ENCODE data around the gene SOX5. TPM values are rescaled to one million over a fixed set of nuclear protein-coding genes. Genes with fewer than 3 reads are reported as not detected.
"Not testable (repeated sequence)": the region's sequence is repeated elsewhere in the genome, so short reads cannot be mapped to it uniquely, and the experiment has no call there.

SOX5 gene
- polyA plus RNA-seq, 12 donors, result 1.7 to 5.9 (median 2.5) TPM; not detected in 1

DNA sequence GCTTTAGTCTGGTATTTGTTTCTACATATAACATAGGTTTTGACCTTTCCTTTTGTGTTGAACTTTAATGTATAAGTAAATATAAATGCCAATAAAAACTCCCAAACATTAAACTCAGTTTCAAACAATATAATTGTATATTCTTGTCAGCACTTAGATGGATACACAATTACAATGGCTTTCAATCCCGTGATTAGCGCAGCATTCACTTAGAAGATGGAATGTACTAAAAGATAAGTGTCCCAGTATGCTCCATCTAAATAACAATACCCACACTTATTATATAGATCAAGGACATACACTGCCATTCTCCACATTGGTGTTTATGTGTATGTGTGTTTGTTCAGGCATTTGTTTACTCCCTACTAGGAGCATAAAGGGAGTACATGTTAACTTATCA, 193.1 kb downstream of the SOX5 start:
- no peak for DNase-seq

DNA sequence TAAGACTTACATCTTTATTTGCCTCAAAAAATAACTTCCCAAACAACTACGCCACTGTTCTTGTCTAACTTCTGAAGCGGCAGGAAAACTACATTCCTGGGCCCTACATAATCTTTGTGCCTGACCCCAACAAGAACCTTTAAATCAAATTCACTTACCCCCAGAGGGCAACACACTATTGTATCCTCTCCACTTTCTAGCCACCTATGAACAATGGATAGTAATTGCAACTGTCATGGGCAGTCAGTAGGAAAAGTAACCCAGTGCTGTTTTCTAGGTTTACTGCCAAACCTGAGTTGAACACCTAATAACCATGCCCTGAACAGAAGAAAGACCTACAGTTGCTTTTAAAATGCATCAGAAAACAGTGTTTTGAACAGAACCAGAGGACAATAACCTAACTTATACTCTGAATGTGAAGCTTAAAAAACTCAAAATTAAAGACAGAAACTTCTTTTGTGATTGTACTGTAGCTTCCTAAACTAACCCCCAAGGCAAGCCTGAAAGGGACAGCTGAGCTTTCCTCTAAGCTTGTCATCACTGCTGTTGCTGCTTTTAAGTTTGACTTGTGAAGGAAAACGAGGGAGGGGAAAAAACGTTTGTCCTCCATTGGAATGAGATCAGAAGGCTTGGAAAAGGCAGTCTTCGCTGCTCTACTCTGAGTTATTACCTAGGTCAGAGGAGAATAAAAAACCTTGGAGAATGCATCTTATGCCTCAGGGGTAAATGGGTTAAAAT, 195.7 kb downstream of the SOX5 start:
- no peak for DNase-seq

DNA sequence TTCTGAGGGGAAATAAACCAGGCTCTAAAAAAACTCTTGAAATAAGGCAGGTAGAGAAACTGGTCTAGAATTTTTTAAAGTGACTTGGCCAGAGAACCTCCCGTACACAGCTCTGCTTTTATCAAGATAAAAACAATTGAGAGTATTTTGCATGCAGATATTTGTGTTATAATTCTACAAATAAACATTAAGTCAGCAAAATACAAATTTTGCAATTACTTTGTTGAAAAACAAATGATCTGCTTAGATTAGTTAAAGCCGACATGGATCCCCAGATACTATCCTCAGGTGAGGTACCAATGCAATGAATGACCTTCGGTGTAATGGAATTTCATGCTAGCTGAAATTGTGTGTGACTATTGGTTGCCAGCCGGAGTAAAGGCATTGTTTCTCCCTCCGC, 197.2 kb downstream of the SOX5 start:
- DNase-seq, result no peak

DNA sequence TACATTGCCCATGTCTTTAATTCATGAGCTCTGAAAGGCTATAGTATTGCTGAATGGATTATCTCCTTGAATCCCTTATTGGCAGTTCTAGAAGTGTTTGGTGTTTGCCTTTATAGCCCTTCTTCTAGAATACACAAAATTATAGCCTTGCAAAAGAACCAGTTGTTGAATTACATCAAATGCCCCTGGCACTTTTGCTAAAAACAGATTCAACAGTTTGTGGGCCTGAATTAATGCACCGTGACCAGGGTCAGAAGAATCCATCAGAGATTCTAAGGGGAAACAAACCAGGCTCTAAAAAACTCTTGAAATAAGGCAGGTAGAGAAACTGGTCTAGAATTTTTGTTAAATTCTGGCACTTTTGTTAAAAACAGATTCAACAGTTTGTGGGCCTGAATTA, 197.8 kb downstream of the SOX5 start:
- DNase-seq, result no peak

DNA sequence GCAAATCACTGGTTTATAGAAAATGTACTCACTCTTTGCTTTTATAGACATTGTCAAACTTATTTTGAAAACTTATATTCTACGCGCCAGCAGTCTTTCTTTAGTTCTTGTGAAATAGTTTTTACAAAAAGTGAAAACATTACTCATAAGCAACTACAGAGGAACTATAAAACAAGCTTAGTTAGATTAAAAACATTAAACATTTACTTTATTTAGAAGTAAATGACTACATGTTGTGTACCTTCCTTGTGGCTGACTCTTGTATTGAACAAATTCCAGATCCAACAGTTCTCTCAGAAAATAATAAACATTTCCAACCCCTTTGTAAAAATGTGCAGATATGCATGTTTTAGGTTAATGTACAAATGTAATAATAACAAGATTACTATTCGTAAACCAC, 198.5 kb downstream of the SOX5 start:
- no peak for DNase-seq

DNA sequence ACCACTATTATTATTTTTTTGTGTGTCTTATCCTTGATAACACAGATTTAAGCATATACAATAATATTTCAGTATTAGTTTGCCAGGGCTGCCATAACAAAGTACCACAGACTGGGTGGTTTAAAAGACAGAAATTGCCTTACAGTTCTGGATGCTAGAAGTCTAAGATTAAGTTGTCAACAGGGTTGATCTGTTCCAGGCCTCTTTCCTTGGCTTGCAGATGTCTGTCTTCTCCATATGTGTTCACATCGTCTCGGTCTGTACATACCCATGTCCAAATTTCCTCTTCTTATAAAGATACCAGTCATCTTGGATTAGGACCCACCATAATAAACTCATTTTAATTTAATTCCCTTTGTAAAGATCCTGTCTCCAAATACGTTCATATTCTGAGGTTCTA, 204.8 kb downstream of the SOX5 start:
- DNase-seq, result no peak

DNA sequence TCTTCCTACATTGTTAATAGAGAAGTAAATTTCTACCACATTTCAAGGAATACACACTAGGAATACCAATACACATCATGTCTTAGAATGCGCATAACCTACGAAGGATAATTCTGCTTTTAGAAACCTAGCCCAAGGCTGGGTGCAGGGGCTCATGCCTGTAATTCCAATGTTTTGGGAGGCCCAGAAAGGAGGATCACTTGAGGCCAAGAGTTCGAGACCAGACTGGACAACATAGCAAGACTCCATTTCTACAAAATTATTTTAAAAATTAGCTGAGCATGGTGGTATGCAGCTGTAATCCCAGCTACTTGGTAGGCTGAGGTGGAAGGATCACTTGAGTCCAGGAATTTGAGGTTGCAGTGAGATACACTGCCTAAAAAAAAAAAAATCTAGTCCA, 206.9 kb downstream of the SOX5 start:
- DNase-seq, result no peak

DNA sequence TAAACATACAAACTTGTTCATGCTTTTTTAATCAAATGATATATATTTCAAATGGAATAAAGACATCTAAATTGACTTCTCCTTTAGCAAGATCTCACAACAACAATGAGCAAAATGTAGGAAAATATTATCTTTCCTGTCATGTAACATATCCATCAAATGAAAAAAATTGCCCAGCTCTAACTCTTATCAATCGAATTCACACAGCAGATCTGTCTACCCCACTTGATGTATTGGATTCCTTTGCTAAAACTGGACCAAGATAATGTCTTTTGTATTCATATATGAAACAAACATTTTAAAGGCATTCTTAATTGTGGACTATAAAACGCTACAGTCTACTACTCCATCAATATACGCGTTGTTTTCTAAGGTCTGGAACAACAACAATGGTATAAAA, 218.0 kb downstream of the SOX5 start:
- DNase-seq, result no peak

DNA sequence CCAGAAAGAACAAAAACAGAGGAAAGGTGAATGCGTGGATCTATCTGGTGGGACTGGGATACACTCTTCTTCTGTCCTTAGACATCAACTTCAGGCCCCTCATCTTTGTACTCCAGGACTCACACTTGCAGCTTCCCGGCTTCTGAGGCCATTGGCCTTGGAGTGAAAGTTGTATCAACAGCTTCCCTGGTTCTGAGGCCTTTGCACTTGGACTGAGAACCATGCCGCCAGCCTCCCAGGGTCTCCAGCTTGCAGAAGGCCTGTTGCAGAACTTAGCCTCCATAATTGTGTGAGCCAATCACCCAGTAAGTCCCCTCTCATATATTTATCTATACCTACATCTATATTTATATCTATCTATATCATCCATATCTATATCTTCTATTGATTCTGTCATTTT, 218.4 kb downstream of the SOX5 start:
- no peak for DNase-seq

DNA sequence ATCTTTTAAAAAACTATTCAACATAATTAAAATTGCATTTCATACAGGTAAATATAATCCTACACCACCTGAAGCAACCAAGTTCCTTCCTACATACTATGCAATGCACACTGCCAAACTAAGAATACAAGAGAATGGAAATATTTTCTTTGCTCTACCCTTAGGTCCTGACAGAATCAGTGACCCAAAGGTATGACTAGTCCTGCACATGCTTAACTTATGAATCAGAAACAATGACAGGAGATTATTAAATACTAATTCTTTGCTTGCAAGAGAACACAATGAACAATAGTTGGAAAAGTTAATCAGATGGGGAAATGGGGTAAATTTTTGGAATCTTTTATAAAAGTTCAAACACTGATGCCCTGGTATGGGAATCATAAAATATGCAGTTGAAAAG, 220.1 kb downstream of the SOX5 start:
- DNase-seq, result no peak

DNA sequence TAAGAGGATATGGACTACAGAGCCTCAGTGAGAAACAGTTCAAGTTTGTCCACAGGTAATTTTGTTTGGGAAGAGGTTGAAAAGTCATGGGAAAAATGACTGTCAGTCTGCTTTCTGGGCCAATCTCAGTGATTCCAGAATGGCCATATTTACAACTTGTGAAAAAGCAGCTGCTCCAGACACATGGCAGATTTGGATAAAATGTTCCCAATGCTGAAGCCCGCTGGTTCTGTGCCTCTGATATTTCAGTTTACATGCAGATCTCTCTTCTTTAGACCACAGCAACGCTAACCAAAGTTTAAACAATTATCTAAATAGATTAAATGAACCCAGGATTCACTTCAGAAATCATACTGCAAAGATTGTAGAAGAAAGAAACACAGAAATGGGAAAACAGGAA, 222.8 kb downstream of the SOX5 start:
- DNase-seq, result no peak

DNA sequence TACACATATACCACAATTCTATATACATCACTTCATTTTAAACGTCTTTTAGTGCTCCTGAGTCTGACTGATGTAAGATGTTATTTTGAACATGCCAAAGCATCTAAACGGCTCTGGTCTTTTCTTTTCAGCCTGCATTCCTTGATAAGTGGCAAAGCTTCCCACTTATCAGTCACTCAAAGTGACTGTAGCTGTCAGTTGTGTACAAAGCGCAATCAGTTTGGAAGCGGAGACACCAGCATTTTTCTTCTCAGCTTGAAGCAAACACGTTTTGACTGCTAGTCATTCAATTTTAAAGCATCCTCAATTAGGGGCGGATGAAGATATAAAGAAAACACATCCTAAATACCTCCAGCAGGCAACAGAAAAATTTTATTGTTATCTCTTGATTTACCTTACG, 226.8 kb downstream of the SOX5 start:
- no peak for DNase-seq

DNA sequence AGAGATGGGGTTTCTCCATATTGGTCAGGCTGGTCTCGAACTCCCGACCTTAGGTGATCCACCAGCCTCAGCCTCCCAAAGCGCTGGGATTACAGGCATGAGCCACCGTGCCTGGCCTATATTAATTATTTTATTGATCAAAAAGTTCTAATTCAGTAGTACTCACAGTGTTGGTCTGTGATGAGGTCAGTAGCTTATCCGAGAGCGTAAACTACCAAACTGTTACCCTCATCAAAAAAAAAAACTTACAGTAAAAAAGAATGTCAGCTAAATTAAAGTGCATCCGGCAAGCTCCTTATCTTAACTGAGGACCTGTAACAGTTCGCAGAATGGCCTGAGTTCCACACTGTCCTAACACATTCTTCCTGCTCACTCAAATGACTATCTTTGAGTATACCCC, 228.2 kb downstream of the SOX5 start:
- DNase-seq, result no peak

DNA sequence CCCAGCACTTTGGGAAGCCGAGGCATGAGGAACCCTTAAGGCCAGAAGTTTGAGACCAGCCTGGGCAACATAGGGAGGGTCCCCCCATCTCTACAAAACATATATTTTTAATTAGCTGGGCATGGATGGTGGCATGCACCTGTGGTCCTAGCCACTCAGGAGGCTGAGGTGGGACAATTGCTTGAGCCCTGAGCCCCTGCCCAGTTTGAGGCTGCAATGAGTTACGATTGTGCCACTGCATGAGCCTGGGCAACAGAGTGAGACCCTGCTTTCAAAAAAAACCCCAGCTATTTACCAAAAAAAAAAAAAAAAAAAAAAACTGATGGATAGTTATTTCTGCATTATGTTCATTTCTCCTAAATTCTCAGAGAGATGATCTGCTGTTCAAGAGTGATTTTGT, 230.0 kb downstream of the SOX5 start:
- DNase-seq, result no peak

DNA sequence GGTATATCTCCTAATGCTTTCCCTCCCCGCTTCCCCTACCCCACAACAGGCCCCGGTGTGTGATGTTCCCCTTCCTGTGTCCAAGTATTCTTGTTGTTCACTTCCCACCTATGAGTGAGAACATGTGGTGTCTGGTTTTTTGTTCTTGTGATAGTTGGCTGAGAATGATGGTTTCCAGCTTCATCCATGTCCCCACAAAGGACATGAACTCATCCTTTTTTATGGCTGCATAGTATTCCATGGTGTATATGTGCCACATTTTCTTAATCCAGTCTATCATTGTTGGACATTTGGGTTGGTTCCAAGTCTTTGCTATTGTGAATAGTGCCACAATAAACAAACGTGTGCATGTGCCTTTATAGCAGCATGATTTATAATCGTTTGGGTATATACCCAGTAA, 239.1 kb downstream of the SOX5 start:
- DNase-seq, result not testable (repeated sequence)

DNA sequence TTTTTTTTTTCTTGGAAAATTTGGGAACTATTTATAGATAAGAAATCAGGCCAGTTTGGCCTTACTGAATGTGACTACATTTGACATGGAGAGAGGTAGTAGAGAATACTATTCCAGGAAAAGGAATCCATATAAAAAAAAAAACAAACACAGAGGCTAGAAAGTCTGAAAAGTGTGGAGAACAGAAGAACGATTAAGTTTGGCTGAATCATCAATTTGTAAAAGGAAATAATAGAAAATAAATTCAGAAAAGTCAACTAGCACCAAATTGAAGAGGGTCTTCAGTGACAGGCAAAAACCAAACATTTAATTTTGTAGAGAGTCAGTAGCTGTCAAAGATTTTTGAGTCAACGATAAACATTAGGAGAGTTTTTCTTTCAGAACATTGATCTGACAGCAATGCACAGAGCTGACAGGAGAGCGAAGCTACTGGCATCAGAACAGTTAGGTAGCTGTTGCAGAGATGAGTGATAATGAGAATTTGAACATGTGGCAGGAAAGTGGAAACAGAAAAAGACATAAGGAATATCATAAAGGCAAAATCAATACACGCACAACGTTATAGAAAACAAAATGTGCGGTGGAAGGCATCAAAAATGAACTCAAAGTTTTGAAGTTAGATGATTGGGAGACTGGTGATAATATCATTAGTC, 241.2 kb downstream of the SOX5 start:
- DNase-seq, result no peak

DNA sequence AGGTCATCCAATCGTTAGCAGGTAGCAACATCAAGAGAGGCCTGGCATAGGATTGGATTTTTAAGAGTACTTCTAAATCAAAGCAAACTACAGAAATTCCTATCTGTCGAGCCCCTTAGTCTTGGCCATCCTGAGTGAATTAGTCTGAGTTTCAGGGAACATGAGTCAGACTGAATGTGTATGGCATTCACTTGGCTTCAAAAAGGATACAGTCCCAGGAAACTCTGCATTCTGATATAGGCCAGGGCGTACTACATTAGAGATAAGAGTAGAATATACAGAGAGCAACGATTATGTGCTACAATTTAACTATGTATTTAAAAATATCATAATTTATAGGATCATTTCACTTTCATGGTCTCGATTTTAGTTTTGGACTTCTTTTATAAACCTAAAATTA, 242.2 kb downstream of the SOX5 start:
- DNase-seq, result no peak

DNA sequence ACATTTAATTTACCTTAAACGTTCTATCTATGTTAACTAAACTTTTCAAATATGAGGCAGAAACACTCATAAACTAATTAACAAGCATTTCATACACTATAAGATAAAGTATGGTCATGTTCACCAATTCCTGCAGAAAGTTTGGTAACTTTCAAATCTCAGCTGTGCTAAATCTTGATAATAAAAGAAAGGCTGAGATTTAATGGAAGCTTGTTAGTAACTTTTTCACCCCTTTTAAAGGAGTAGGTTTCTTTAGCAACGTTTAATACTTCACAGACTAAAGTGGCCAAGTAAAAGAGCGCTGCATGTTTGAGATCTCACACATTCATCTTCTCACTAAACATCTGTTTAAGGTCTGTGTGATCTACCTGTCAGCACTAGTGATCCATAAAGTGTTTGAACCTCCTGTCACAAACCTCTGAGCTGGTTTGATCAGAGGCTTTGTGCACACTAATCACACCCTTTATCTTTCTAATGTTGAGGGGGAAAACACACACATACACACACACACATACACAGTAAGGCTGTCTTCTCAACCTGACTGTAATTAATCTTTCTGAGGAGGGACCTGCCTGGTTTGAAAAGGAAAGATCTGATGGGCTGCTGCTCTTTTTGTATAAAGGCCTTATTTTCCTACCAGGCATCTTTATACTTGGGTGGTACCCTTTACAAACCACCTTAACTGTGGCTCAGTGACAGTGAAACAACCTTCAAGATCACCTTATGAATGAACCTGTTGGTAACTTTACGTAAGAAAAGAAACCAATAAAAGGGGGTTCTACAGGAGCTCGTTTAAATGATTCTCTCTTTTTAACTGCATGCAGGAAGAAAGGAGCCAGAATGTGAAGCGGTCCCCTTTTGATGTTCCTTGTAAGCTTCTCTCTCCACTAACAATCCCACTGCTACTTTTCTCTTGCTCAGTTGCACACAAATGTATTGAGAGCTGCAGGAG, 244.2 kb downstream of the SOX5 start:
- no peak for DNase-seq

DNA sequence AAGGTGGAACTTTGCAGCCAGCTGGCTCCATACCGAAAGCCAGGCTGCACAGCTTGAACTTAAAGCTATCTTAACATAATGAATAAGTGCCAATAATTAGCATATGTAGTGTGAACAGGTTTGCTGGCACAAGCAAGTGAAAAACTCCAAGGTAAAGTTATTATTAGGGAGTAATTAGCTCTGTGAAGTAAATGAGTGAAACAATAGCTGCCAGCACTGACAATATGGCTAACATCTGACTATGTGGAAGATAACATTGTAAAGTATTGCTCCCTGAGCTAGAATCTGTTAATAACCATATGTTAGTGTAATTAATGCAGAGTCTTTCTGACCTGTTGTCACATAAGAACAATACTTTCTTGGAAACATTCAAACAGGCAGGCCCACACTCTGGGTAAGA, 246.4 kb downstream of the SOX5 start:
- DNase-seq, result no peak

DNA sequence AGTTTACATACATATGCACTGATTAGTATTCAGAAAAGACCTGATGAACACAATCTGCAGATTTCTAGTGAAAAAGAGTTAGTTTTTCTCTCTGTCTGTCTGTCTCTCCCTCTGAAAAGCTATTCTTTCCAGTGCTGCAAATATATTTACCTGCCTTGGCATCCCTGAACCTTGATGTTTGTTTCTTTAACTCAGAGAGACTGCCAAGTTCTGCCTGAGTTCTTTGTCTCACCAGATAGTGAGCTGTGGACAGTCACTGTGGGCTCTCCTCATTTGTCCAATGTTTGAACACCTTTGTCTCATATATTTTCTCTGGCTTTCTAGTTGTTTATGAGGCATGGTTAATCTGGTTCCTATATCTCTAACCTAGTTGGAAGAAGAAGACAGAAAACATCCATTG, 250.4 kb downstream of the SOX5 start:
- DNase-seq, result no peak

DNA sequence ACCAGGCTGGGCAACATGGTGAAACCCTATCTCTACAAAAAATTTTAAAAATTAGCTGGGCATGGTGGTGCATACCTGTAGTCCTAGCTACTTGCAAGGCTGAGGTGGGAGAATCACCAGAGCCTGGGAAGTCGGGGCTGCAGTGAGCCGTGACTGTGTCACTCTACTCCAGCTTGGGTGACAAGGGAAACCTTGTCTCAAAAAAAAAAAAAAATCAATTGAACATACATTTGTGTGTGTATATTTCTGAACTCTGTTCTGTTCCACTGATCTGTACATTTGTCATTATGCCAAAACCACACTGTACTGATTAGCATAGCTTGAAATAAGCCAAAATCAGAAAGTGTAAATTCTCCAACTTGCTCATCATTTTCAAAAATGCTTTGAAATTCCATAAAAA, 254.6 kb downstream of the SOX5 start:
- no peak for DNase-seq

DNA sequence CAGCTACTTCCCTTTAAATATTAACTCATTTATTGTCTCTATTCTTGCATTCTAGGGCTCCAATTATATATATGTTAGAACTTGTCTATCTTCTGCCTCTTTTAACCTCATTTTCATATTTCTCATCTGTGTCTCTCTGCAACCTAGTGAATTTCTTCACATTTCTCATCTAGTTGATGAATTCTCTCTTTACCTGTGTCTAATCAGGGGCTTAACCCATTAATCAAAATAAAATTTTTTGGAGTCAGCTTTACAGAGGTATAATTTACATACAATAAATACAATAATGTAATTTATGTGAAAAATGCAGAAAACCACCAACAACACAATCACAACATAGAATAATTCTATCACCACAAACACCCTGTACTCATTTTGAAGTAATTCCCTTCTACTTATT, 255.2 kb downstream of the SOX5 start:
- no peak for DNase-seq

DNA sequence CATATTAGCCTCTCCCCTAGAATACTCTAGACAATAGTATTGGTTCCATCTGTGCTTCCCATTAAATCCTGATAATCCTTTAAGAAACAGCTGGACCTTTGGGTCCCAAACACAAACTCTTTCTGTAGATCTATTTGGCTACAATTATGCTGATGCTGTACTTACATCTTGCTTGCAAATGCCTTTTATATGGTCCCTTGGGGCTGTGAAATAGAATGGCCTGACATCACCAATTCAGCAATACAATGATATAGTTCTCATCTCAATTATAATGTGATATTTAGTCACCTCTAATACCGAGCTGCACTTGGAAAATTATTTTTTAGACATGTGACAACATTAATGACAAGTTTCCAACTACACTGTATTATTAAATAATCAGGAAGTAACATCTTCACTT, 261.5 kb downstream of the SOX5 start:
- DNase-seq, result no peak
